22Rv1 (cell line): ENCODE measurements around the gene AFF1.

Experiments used
- H3K27ac ChIP-seq: fragments of 450-650 bp; 2 replicates; pipeline ENCODE4 v1.5.1; 2017
- ZFX ChIP-seq: fragments of 450-650 bp; IDR thresholded peaks from 2 replicates; pipeline ENCODE4 v1.6.1; 2017; ENCODE audit warnings: antibody characterized with exemption, borderline replicate concordance
- TF ChIP-seq, protein P1 (sequence below): fragments of 450-650 bp; IDR thresholded peaks from 2 replicates; pipeline ENCODE4 v1.5.1; 2017; ENCODE audit warnings: mild to moderate bottlenecking

AFF1 gene

DNA sequence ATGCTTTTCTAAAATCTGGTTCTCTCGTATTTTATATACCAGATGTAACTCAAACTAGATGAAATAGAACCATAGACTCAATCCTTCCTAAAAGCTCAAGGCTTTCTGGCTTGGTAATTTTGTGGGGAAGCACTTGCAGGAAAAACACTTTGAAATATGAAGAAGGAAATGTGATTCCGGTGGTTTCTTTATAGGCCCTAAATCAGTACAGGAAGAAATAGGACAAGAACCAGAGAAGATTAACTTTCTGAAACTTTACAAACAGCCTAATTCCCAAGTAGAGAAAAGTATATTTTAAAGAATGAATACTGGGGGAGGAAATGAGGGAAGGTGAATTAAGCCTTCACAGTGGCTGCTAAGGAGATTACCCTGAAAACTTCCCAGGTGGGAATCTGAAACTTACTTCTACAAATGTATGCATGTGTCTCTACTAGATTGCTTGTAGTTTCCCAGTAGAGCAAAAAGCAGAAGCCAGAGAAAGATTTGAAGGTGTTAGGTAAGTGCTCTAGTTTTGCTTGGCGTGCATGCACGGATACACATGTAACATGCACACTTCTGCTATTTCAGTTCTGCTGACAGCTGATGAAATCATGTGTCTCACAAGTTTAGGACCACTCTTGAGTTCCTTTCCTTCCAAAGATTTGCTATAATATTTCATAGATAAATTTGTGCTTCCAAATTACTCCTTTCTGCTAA lies 92.1 kb downstream of the AFF1 start:
- H3K27ac ChIP-seq, result no peak overlapping the region
- TF ChIP-seq, protein P1, sequence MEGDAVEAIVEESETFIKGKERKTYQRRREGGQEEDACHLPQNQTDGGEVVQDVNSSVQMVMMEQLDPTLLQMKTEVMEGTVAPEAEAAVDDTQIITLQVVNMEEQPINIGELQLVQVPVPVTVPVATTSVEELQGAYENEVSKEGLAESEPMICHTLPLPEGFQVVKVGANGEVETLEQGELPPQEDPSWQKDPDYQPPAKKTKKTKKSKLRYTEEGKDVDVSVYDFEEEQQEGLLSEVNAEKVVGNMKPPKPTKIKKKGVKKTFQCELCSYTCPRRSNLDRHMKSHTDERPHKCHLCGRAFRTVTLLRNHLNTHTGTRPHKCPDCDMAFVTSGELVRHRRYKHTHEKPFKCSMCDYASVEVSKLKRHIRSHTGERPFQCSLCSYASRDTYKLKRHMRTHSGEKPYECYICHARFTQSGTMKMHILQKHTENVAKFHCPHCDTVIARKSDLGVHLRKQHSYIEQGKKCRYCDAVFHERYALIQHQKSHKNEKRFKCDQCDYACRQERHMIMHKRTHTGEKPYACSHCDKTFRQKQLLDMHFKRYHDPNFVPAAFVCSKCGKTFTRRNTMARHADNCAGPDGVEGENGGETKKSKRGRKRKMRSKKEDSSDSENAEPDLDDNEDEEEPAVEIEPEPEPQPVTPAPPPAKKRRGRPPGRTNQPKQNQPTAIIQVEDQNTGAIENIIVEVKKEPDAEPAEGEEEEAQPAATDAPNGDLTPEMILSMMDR, result no peak
- TF ChIP-seq ZFX, result no peak

DNA sequence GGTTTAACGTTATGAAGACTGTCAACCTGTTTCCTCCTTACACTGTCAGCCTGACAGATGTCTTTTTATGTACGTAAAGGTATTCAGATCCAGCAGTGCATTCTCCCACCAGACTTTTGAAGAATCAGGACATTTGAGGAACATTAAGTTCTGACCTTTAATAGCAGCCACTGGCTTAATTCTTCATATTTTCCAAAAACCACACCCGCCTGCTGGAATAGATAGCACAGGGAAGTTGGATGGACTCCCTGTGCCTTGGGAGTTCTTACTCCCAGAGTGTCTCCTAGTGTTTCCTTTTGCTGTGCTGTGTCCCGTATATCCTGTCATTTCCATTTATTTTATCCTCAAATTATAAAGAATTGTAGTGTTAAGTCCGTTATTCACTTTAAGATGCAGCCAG lies 94.5 kb downstream of the AFF1 start:
- TF ChIP-seq ZFX, result no peak
- TF ChIP-seq, protein P1, result no peak
- H3K27ac ChIP-seq, result no peak overlapping the region

DNA sequence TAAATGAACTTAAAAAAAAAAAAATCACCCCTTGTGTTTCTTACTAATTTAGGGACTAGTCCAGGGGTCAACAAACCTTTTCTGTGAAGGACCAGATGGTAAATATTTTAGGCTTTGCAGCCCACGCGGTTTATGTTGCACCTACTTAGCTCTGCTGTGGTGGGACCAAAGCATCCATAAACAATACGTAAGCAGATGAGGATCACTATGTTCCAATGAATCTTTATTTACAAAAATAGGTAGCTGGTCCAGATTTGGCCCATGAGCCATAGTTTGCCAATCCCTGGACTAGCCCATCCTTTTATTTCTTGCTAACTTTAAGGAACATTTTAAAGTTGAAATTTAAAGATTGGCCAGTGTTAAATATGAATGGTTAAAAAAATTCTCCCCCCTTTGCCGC lies 95.3 kb downstream of the AFF1 start:
- H3K27ac ChIP-seq, result no peak overlapping the region
- TF ChIP-seq, protein P1, result no peak
- no peak for TF ChIP-seq ZFX

DNA sequence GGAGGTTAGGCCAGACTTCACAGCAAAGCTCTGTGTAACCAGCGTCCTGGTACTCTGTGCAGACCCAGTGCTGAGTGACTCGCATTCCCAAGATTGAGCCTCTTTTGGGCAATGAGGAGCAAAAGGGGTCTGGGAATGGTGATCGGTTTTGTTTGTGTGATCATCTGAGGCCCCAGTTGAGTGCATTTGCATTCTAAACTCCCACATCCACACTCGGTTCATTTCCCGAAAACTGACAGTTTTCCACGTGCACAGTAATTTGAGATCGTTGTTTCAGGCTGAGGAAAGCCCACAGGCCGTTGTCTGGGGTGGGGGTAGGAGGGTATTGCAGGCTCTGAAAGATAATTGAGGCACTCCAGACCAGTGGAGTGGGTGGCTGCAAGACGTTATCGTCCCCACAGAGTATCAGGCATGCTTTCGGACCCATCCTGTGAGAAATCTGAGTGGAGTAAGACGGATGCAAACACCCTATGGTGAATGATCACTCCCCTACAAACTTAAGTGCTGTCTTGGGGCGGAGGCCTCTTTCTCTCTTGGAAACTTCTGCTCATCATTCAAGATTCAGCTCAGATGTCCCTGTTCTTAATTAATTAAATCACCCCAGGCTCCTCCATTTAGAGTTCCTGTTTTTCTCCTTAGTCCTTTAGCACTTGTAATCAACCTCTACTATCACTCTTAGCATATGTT lies 96.1 kb downstream of the AFF1 start:
- no peak for TF ChIP-seq ZFX
- TF ChIP-seq, protein P1, result no peak
- H3K27ac ChIP-seq, result no peak overlapping the region

- TF ChIP-seq, protein P1, result no peak
- no peak for TF ChIP-seq ZFX
- H3K27ac ChIP-seq, result no peak overlapping the region
These were observed 97.1 kb downstream of the AFF1 start for GRCh38 chr4:87031920-87032319.

- TF ChIP-seq, protein P1, result no peak
- no peak for TF ChIP-seq ZFX
- no peak overlapping the region for H3K27ac ChIP-seq
These were observed 98.2 kb downstream of the AFF1 start for GRCh38 chr4:87032884-87033533.

DNA sequence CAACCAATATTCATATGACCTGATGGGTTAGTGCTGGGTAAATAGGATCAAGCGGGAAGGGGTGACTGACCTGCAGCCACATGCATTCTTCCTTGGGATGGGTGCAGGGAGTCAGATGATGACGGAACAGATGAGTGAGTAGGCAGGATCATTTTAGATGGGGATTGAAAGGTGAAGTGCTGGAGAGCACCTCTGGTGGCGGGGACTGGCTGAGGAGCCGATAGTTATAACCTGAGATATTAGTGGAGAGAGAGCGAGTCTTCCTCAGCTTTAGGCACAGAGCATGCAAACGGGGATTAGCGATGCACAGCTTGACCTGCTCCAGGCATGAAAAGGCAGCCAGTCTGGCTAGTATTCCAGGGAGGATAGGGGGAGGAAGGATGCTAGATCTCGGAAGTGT lies 99.1 kb downstream of the AFF1 start:
- no peak for TF ChIP-seq ZFX
- TF ChIP-seq, protein P1, result no peak
- H3K27ac ChIP-seq, result no peak overlapping the region
